Neural cell (in vitro differentiated cells): Measurements from ENCODE around the gene CTDSP2. TPM values are rescaled to one million over a fixed set of nuclear protein-coding genes. Genes with fewer than 3 reads are reported as not detected.

Experiments
- H2AFZ ChIP-seq: fragments of 200-600, 300-800 bp; sonication (generic), shearing (Covaris generic); 2 replicates; pipeline ENCODE4 v1.6.0; 2014; ENCODE audit warnings: low read depth, mild to moderate bottlenecking, antibody characterized with exemption, low read length, moderate library complexity
- H3F3A ChIP-seq: fragments of 200-600 bp; shearing (Covaris generic); 2 replicates; pipeline ENCODE4 v1.6.1; 2016; ENCODE audit warnings: mild to moderate bottlenecking, moderate library complexity, mixed read lengths, antibody characterized with exemption, low read length; ENCODE audit not compliant: insufficient read depth, poor library complexity, severe bottlenecking
- H3K27ac ChIP-seq: fragments of 200-600, 300-800 bp; sonication (generic), shearing (Covaris generic); 2 replicates; pipeline ENCODE4 v1.5.1; 2014; ENCODE audit warnings: mild to moderate bottlenecking, low read length, moderate library complexity
- H3K27me3 ChIP-seq: fragments of 300-800, 200-600 bp; sonication (generic), shearing (Covaris generic); 2 replicates; pipeline ENCODE4 v1.6.0; 2014; ENCODE audit warnings: mild to moderate bottlenecking, low read depth, low read length, moderate library complexity; ENCODE audit not compliant: insufficient read depth
- H3K36me3 ChIP-seq: fragments of 300-800, 200-600 bp; sonication (generic), shearing (Covaris generic); 2 replicates; pipeline ENCODE4 v1.5.1; 2014; ENCODE audit warnings: mild to moderate bottlenecking, antibody characterized with exemption, low read length, moderate library complexity; ENCODE audit not compliant: insufficient read depth
- H3K4me2 ChIP-seq: fragments of 300-800, 200-600 bp; sonication (generic), shearing (Covaris generic); 2 replicates; pipeline ENCODE4 v1.6.0; 2014; ENCODE audit warnings: mild to moderate bottlenecking, low read length
- H3K4me3 ChIP-seq: fragments of 300-800, 200-600 bp; sonication (generic), shearing (Covaris generic); 2 replicates; pipeline ENCODE4 v1.5.1; 2014; ENCODE audit warnings: mild to moderate bottlenecking, low read length, moderate library complexity
- H3K79me2 ChIP-seq: fragments of 200-600 bp; shearing (Covaris generic); replicated peaks from 2 replicates; pipeline ENCODE4 v1.6.0; 2014; ENCODE audit warnings: mild to moderate bottlenecking, low read length, moderate library complexity; ENCODE audit not compliant: insufficient read depth
- H3K9ac ChIP-seq: fragments of 300-800, 200-600 bp; sonication (generic), shearing (Covaris generic); 2 replicates; pipeline ENCODE4 v1.6.1; 2016; ENCODE audit warnings: mild to moderate bottlenecking, low read length, mixed read lengths
- H3K9me2 ChIP-seq: fragments of 200-600 bp; shearing (Covaris generic); 2 replicates; pipeline ENCODE4 v1.6.1; 2016; ENCODE audit warnings: mild to moderate bottlenecking, low read length, mixed read lengths; ENCODE audit not compliant: insufficient read depth
- H3K9me3 ChIP-seq: fragments of 200-600, 300-800 bp; sonication (generic), shearing (Covaris generic); 2 replicates; pipeline ENCODE4 v1.6.1; 2016; ENCODE audit warnings: mild to moderate bottlenecking, mixed run types, low read length, moderate library complexity, mixed read lengths
- H4K20me1 ChIP-seq: fragments of 200-600 bp; shearing (Covaris generic); 2 replicates; pipeline ENCODE4 v1.6.1; 2016; ENCODE audit warnings: mild to moderate bottlenecking, mixed run types; ENCODE audit not compliant: insufficient read depth
- CTCF ChIP-seq: fragments of 450-650 bp; IDR thresholded peaks from 2 replicates; pipeline ENCODE4 v1.5.1; 2014; ENCODE audit warnings: antibody characterized with exemption, mild to moderate bottlenecking, moderate library complexity; ENCODE audit not compliant: poor library complexity, severe bottlenecking
- EP300 ChIP-seq: fragments of 450-650 bp; conservative IDR thresholded peaks from 2 replicates; pipeline ENCODE4 v1.6.1; 2014; ENCODE audit warnings: antibody characterized with exemption, mild to moderate bottlenecking, moderate library complexity; ENCODE audit not compliant: poor library complexity, severe bottlenecking
- EZH2 ChIP-seq: fragments of 200-600, 300-800 bp; shearing (Covaris generic), sonication (generic); IDR thresholded peaks from 2 replicates; pipeline ENCODE4 v1.6.1; 2014; ENCODE audit warnings: antibody characterized with exemption, low read length, borderline replicate concordance, mild to moderate bottlenecking; ENCODE audit not compliant: insufficient read depth, poor library complexity, severe bottlenecking
- MXI1 ChIP-seq: fragments of 450-650 bp; conservative IDR thresholded peaks from 2 replicates; pipeline ENCODE4 v1.6.1; 2014; ENCODE audit warnings: antibody characterized with exemption, mild to moderate bottlenecking; ENCODE audit not compliant: poor library complexity, severe bottlenecking
- POLR2AphosphoS5 ChIP-seq: IDR thresholded peaks from 2 replicates; pipeline ENCODE4 v1.6.1; 2012
- RAD21 ChIP-seq: fragments of 450-650 bp; conservative IDR thresholded peaks from 2 replicates; pipeline ENCODE4 v1.6.1; 2014; ENCODE audit warnings: antibody characterized with exemption, mild to moderate bottlenecking, moderate library complexity
- REST ChIP-seq: IDR thresholded peaks from 2 replicates; pipeline ENCODE4 v1.6.1; 2012; ENCODE audit warnings: borderline replicate concordance
- SMC3 ChIP-seq: fragments of 450-650 bp; conservative IDR thresholded peaks from 2 replicates; pipeline ENCODE4 v1.6.1; 2014; ENCODE audit warnings: antibody characterized with exemption, mild to moderate bottlenecking, moderate library complexity; ENCODE audit not compliant: poor library complexity
- TAF1 ChIP-seq: IDR thresholded peaks from 2 replicates; pipeline ENCODE4 v1.6.1; 2012; ENCODE audit warnings: low read depth
- polyA plus RNA-seq: library from polyadenylated mRNA; depleted of rRNA; stranded (reverse); fragments of >200 nt; gene quantifications from 2 replicates; pipeline ENCODE4 v1.2.3, GENCODE V29; 2014

The CTDSP2 gene
- polyA plus RNA-seq, 1 donor from 2014 or later: 23.6 TPM

- Histone ChIP-seq H3K9me2 (no peaks in the 10 kb centered on the region), H3K79me2 (no peaks in the 10 kb centered on the region), H3K9ac (no peak overlapping the region), H3K27me3 (peaks cover 11% of the 10 kb centered on the region), H3K9me3 (no peaks in the 10 kb centered on the region), H4K20me1 (no peaks in the 10 kb centered on the region), H2AFZ (peak overlapping the region; percentile 21), H3K4me2 (no peak overlapping the region), H3K27ac (no peak overlapping the region), H3F3A (no peaks in the 10 kb centered on the region), H3K4me3 (no peak overlapping the region), H3K36me3 (no peaks in the 10 kb centered on the region)
- TF ChIP-seq TAF1: no peak
- no peak for TF ChIP-seq EP300
- peak; percentile 77 for TF ChIP-seq REST
- TF ChIP-seq CTCF: no peak
- TF ChIP-seq RAD21: no peak
- TF ChIP-seq EZH2: no peak
- TF ChIP-seq MXI1: no peak
These were observed 21.7 kb upstream of the CTDSP2 start for GRCh38 chr12:57868221-57868620.

GRCh38 chr12:57866308-57867019, 19.9 kb upstream of the CTDSP2 start:
- Histone ChIP-seq H3K9me2 (no peaks in the 10 kb centered on the region), H3K79me2 (no peaks in the 10 kb centered on the region), H3K4me2 (no peak overlapping the region), H3K9ac (no peak overlapping the region), H3K27ac (no peak overlapping the region), H3K36me3 (no peaks in the 10 kb centered on the region), H3F3A (no peaks in the 10 kb centered on the region), H2AFZ (no peak overlapping the region), H3K27me3 (peaks cover 11% of the 10 kb centered on the region), H3K4me3 (no peak overlapping the region), H4K20me1 (no peaks in the 10 kb centered on the region), H3K9me3 (no peaks in the 10 kb centered on the region)
- TF ChIP-seq SMC3 (no peak), EP300 (no peak), MXI1 (no peak), EZH2 (no peak), RAD21 (no peak), CTCF (no peak), REST (no peak), POLR2AphosphoS5 (no peak), TAF1 (no peak)
